Measurements from ENCODE around the gene FANK1. TPM values are rescaled to one million over a fixed set of nuclear protein-coding genes. Genes with fewer than 3 reads are reported as not detected.
"Not testable (repeated sequence)": the region's sequence is repeated elsewhere in the genome, so short reads cannot be mapped to it uniquely, and the experiment has no call there.

FANK1 gene
- polyA plus RNA-seq, 3 donors: 0.20 TPM; not detected in 2

DNA sequence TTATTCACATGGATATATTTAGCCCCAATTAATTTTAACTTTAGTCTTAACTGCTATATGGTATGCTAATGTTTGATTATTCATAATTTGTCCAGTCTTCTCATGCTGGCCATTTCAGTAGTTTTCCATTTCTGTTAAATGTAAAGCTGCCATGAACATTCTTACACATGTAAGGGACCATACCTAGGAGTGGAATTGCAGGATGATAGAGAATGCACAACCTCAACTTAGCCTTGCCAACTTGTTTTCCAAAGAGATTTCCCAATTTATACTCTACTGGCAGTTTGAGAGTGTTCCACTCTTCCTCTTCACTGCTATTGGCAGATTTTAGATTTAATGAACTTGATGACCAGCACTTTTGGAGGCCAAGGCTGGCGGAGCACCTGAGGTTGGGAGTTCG lies 68.2 kb downstream of the FANK1 start:
- no peaks in the 10 kb centered on the region for H3K79me2 ChIP-seq (ENCODE audit: insufficient read depth, low read length)
- TF ChIP-seq, protein P1, sequence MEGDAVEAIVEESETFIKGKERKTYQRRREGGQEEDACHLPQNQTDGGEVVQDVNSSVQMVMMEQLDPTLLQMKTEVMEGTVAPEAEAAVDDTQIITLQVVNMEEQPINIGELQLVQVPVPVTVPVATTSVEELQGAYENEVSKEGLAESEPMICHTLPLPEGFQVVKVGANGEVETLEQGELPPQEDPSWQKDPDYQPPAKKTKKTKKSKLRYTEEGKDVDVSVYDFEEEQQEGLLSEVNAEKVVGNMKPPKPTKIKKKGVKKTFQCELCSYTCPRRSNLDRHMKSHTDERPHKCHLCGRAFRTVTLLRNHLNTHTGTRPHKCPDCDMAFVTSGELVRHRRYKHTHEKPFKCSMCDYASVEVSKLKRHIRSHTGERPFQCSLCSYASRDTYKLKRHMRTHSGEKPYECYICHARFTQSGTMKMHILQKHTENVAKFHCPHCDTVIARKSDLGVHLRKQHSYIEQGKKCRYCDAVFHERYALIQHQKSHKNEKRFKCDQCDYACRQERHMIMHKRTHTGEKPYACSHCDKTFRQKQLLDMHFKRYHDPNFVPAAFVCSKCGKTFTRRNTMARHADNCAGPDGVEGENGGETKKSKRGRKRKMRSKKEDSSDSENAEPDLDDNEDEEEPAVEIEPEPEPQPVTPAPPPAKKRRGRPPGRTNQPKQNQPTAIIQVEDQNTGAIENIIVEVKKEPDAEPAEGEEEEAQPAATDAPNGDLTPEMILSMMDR (IDR thresholded peaks at IDR 0.05): no peak
- H4K20me1 ChIP-seq (ENCODE audit: insufficient read depth, low read length): no peaks in the 10 kb centered on the region
- no peaks in the 10 kb centered on the region for H3K36me3 ChIP-seq (replicated peaks in 1 of 2; ENCODE audit: control insufficient read depth in 1 of 2, insufficient read depth in 2 of 2, low read length in 2 of 2)
- Mint-ChIP-seq H3K27ac (no peak overlapping the region), H3K9me3 (peaks cover 0 to 5% (median 1%) of the 10 kb centered on the region in 7 donors), H3K4me3 (no peak overlapping the region), H3K4me1 (no peaks in the 10 kb centered on the region), H3K27me3 (ENCODE audit: low read depth in 3 of 3) (peaks cover 2 to 8% (median 2%) of the 10 kb centered on the region in 3 donors), H3K36me3 (no peaks in the 10 kb centered on the region)
- no peak overlapping the region for H2AFZ ChIP-seq (ENCODE audit: insufficient read depth, low read depth, low read length, poor library complexity, severe bottlenecking)
- no peaks in the 10 kb centered on the region for H3K9me3 ChIP-seq (replicated peaks in 1 of 2; ENCODE audit: control insufficient read depth in 1 of 2, insufficient read depth in 1 of 2, low read length in 2 of 2)
- H3K4me1 ChIP-seq (ENCODE audit: control insufficient read depth in 1 of 2, insufficient read depth in 2 of 2, low read length in 2 of 2): no peaks in the 10 kb centered on the region
- no CpG with 5 or more reads among the region's 2 CpGs for WGBS (ENCODE audit: insufficient coverage)
- DNase-seq: no peak
- H3K27me3 ChIP-seq (ENCODE audit: control insufficient read depth in 2 of 2, insufficient read depth in 2 of 2, low read length in 2 of 2): no peaks in the 10 kb centered on the region
- no peak overlapping the region for H3K9ac ChIP-seq (ENCODE audit: insufficient read depth, low read length, poor library complexity, severe bottlenecking)
- H3K27ac ChIP-seq (ENCODE audit: low read depth in 1 of 2, low read length in 2 of 2): no peak overlapping the region
- intact Hi-C loops (cut with micrococcal nuclease): no loop called here
- no peak overlapping the region for H3K4me3 ChIP-seq (replicated peaks in 1 of 3; ENCODE audit: low read depth in 2 of 3, low read length in 3 of 3)
- H3K4me2 ChIP-seq (replicated peaks; ENCODE audit: extremely low read depth, low read length, poor library complexity, severe bottlenecking): no peak overlapping the region

DNA sequence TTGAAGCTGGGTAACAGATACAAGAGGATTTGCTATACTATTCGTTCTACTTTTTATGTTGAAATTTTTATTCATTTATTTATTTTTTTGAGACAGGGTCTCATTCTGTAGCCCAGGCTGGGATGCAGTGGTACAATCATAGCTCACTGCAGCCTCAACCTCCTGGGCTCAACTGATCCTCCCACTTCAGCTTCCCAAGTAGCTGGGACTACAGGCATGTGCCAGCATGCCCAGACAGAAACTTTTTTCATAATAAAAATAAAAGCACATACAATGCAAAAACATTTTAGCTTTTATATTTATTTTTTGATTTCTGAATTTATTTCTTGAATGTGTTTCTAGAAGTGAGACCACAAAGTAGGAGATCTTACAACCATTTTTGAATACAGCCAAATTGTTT lies 71.2 kb downstream of the FANK1 start:
- no peak overlapping the region for H3K9ac ChIP-seq (ENCODE audit: insufficient read depth, low read length, poor library complexity, severe bottlenecking)
- H3K4me1 Mint-ChIP-seq: no peaks in the 10 kb centered on the region
- peaks cover 2 to 10% (median 2%) of the 10 kb centered on the region in 3 donors for H3K27me3 Mint-ChIP-seq (ENCODE audit: low read depth in 3 of 3)
- no peak overlapping the region for H3K27ac Mint-ChIP-seq
- H3K4me3 Mint-ChIP-seq: no peak overlapping the region
- no peak overlapping the region for H2AFZ ChIP-seq (ENCODE audit: insufficient read depth, low read depth, low read length, poor library complexity, severe bottlenecking)
- H4K20me1 ChIP-seq (ENCODE audit: insufficient read depth, low read length): no peaks in the 10 kb centered on the region
- WGBS (ENCODE audit: insufficient coverage): no CpG with 5 or more reads among the region's 1 CpG
- H3K27ac ChIP-seq (ENCODE audit: low read depth in 1 of 2, low read length in 2 of 2): no peak overlapping the region
- no peak for DNase-seq
- H3K79me2 ChIP-seq (ENCODE audit: insufficient read depth, low read length): no peaks in the 10 kb centered on the region
- H3K4me1 ChIP-seq (ENCODE audit: control insufficient read depth in 1 of 2, insufficient read depth in 2 of 2, low read length in 2 of 2): no peaks in the 10 kb centered on the region
- no peak overlapping the region for H3K4me3 ChIP-seq (replicated peaks in 1 of 3; ENCODE audit: low read depth in 2 of 3, low read length in 3 of 3)
- no peaks in the 10 kb centered on the region for H3K9me3 ChIP-seq (replicated peaks in 1 of 2; ENCODE audit: control insufficient read depth in 1 of 2, insufficient read depth in 1 of 2, low read length in 2 of 2)
- H3K27me3 ChIP-seq (ENCODE audit: control insufficient read depth in 2 of 2, insufficient read depth in 2 of 2, low read length in 2 of 2): no peaks in the 10 kb centered on the region
- intact Hi-C loops (cut with micrococcal nuclease): no loop called here
- H3K36me3 ChIP-seq (replicated peaks in 1 of 2; ENCODE audit: control insufficient read depth in 1 of 2, insufficient read depth in 2 of 2, low read length in 2 of 2): no peaks in the 10 kb centered on the region
- peaks cover 0 to 10% (median 2%) of the 10 kb centered on the region in 7 donors for H3K9me3 Mint-ChIP-seq
- TF ChIP-seq, protein P1 (IDR thresholded peaks at IDR 0.05): no peak
- no peaks in the 10 kb centered on the region for H3K36me3 Mint-ChIP-seq
- H3K4me2 ChIP-seq (replicated peaks; ENCODE audit: extremely low read depth, low read length, poor library complexity, severe bottlenecking): no peak overlapping the region

DNA sequence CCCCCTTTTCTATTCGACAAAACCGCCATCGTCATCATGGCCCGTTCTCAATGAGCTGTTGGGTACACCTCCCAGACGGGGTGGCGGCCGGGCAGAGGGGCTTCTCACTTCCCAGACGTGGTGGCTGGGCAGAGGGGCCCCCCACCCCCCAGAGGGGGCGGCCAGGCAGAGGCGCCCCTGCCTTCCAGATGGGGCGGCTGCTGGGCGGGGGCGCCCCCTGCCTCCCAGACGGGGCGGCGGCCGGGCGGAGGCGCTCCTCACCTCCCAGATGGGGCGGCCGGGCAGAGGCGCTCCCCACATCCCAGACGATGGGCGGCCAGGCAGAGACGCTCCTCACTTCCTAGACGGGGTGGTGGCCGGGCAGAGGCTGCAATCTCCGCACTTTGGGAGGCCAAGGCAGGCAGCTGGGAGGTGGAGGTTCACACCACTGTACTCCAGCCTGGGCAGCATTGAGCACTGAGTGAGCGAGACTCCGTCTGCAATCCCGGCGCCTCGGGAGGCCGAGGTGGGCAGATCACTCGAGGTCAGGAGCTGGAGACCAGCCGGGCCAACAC lies 73.8 kb downstream of the FANK1 start:
- H3K4me1 Mint-ChIP-seq; H3K9ac ChIP-seq (ENCODE audit: insufficient read depth, low read length, poor library complexity, severe bottlenecking); H3K36me3 ChIP-seq (replicated peaks in 1 of 2; ENCODE audit: control insufficient read depth in 1 of 2, insufficient read depth in 2 of 2, low read length in 2 of 2); H3K4me3 Mint-ChIP-seq; intact Hi-C loops (cut with micrococcal nuclease); H3K9me3 ChIP-seq (replicated peaks in 1 of 2; ENCODE audit: control insufficient read depth in 1 of 2, insufficient read depth in 1 of 2, low read length in 2 of 2); DNase-seq; H3K27ac ChIP-seq (ENCODE audit: low read depth in 1 of 2, low read length in 2 of 2); H4K20me1 ChIP-seq (ENCODE audit: insufficient read depth, low read length); H3K27me3 Mint-ChIP-seq (ENCODE audit: low read depth in 3 of 3); H3K27me3 ChIP-seq (ENCODE audit: control insufficient read depth in 2 of 2, insufficient read depth in 2 of 2, low read length in 2 of 2); H3K4me1 ChIP-seq (ENCODE audit: control insufficient read depth in 1 of 2, insufficient read depth in 2 of 2, low read length in 2 of 2); H3K36me3 Mint-ChIP-seq; H3K4me2 ChIP-seq (replicated peaks; ENCODE audit: extremely low read depth, low read length, poor library complexity, severe bottlenecking); H3K9me3 Mint-ChIP-seq; H3K4me3 ChIP-seq (replicated peaks in 1 of 3; ENCODE audit: low read depth in 2 of 3, low read length in 3 of 3); H3K79me2 ChIP-seq (ENCODE audit: insufficient read depth, low read length); H2AFZ ChIP-seq (ENCODE audit: insufficient read depth, low read depth, low read length, poor library complexity, severe bottlenecking): not testable (repeated sequence)
- H3K27ac Mint-ChIP-seq: peak overlapping the region in 1 of 7 donors; percentile 36
- WGBS (ENCODE audit: insufficient coverage): 95% methylated on average over 8 of the region's 36 CpGs

All from CD14-positive monocyte (primary cell).